OCI-LY3 (cell line): Measurements from ENCODE around the gene SMC3.

Experiments used
- CTCF ChIP-seq: fragments of 200-600, 300-600 bp; sonication (generic); IDR thresholded peaks from 2 replicates; pipeline ENCODE4 v1.5.1; 2014; ENCODE audit warnings: antibody characterized with exemption, low read length, low read depth
- EZH2phosphoT487 ChIP-seq: fragments of 200-600 bp; shearing (Covaris generic); IDR thresholded peaks from 2 replicates; pipeline ENCODE4 v1.6.1; 2018; ENCODE audit warnings: antibody characterized with exemption, mixed run types, low read depth

GRCh38 chr10:110638319-110638718 is 70.8 kb downstream of the SMC3 start:
- TF ChIP-seq CTCF (no peak), EZH2phosphoT487 (no peak)
